ENCODE data around the gene NHSL1. TPM values are rescaled to one million over a fixed set of nuclear protein-coding genes. Genes with fewer than 3 reads are reported as not detected.

Gene NHSL1
- total RNA-seq, 1 donor from 2014 or later: 30.2 TPM

- peak; percentile 86 to 89 for DNase-seq (ENCODE audit: low read depth in 2 of 2)
Measured at GRCh38 chr6:138403801-138404665, 95.3 kb downstream of the NHSL1 start, which contains the start of gene HEBP2. HEBP2 (plus strand) TSS chr6:138404223; CDS start chr6:138404496, 273 bp downstream.

GRCh38 chr6:138403324-138403800 is 95.9 kb downstream of the NHSL1 start:
- peak; percentile 40 to 56 for DNase-seq (ENCODE audit: low read depth in 2 of 2)

GRCh38 chr6:138402838-138403187 is 96.5 kb downstream of the NHSL1 start:
- no peak for DNase-seq (ENCODE audit: low read depth in 2 of 2)

GRCh38 chr6:138401960-138402837 is 97.1 kb downstream of the NHSL1 start:
- DNase-seq (ENCODE audit: low read depth in 2 of 2): no peak

- DNase-seq (ENCODE audit: low read depth in 2 of 2): no peak
Measured at GRCh38 chr6:138400326-138400725, 99.0 kb downstream of the NHSL1 start.

- no peak for DNase-seq (ENCODE audit: low read depth in 2 of 2)
Measured at GRCh38 chr6:138397128-138398122, 101.9 kb downstream of the NHSL1 start.

GRCh38 chr6:138396709-138397108 is 102.6 kb downstream of the NHSL1 start:
- DNase-seq (ENCODE audit: low read depth in 2 of 2): no peak

GRCh38 chr6:138393871-138394783 is 105.2 kb downstream of the NHSL1 start:
- no peak for DNase-seq (ENCODE audit: low read depth in 2 of 2)

GRCh38 chr6:138389551-138389950 is 109.7 kb downstream of the NHSL1 start:
- DNase-seq (ENCODE audit: low read depth in 2 of 2): no peak

- no peak for DNase-seq (ENCODE audit: low read depth in 2 of 2)
Measured at GRCh38 chr6:138387577-138388368, 111.5 kb downstream of the NHSL1 start.

- no peak for DNase-seq (ENCODE audit: low read depth in 2 of 2)
Measured at GRCh38 chr6:138386897-138387296, 112.4 kb downstream of the NHSL1 start.

GRCh38 chr6:138383776-138384175 is 115.5 kb downstream of the NHSL1 start:
- DNase-seq (ENCODE audit: low read depth in 2 of 2): no peak

- no peak for DNase-seq (ENCODE audit: low read depth in 2 of 2)
Measured at GRCh38 chr6:138382498-138383265, 116.6 kb downstream of the NHSL1 start.

GRCh38 chr6:138378463-138378862 is 120.8 kb downstream of the NHSL1 start:
- DNase-seq (ENCODE audit: low read depth in 2 of 2): no peak

- no peak for DNase-seq (ENCODE audit: low read depth in 2 of 2)
Measured at GRCh38 chr6:138377844-138378243, 121.5 kb downstream of the NHSL1 start, which contains the start of gene SMIM28. SMIM28 (plus strand) TSS chr6:138377905; CDS start chr6:138378073, 168 bp downstream.

GRCh38 chr6:138377042-138377441 is 122.3 kb downstream of the NHSL1 start:
- no peak for DNase-seq (ENCODE audit: low read depth in 2 of 2)

- no peak for DNase-seq (ENCODE audit: low read depth in 2 of 2)
Measured at GRCh38 chr6:138374815-138375214, 124.5 kb downstream of the NHSL1 start.

GRCh38 chr6:138374230-138374629 is 125.1 kb downstream of the NHSL1 start:
- DNase-seq (ENCODE audit: low read depth in 2 of 2): no peak

All from lung microvascular endothelial cell (primary cell).